ENCODE measurements around the gene DDIT4. TPM values are rescaled to one million over a fixed set of nuclear protein-coding genes. Genes with fewer than 3 reads are reported as not detected.
A peak's percentile ranks its signal among the peaks of the same experiment; 100 is the strongest.

Gene DDIT4
- total and polyA plus RNA-seq, 9 of the 15 experiments (the other 6 are each of a cell fraction or from before 2014, with no cell fraction given) = 8.2 to 675 (median 159) TPM

DNA sequence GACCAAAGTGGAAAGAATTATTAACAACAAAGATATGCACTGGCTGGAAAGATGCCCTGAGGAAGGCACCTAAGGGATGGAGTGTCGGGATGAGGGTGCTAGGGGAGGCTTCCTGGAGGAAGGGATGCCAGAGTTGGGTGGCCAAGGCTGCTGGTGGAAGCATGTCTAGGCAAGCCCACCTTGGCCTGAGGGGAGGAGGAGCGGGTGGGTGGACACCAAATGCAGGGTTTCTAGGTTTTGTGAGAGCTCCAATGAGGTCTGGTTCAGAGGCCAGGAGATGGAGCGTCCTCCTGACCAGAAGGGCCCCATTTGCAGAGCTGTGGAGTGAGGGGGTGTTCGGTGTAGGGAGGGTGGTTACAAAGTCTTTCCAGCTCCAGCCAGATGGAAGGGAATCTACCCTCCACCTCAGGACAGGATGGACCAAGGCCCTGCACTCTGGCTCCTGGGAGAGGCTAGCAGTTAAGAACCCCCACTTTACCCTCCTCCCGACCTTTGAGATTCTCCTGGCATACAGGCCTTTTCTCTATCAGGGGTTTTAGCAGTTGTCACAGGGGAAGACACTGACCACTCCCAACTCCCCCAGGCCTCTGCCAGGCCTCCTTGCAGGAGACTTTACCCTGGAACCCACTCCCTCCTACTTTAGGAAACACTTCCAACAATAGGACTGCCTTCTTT lies 3.0 kb upstream of the DDIT4 start (continued):
- 0 out of 2 replicates have a peak, but pooled peaks have one; percentile 4 for TF ChIP-seq DEAF1 (CRISPR knock-in tag; IDR thresholded peaks at IDR 0.05)
- TF ChIP-seq CBX2 (IDR thresholded peaks at IDR 0.05; ENCODE audit: insufficient read depth, low read length, poor library complexity, severe bottlenecking) = no peak

- peak; percentile 95 for FAIRE-seq
- Histone ChIP-seq H3K4me1 (replicated peaks in 1 of 2; ENCODE audit: control insufficient read depth in 2 of 2, insufficient read depth in 2 of 2, low read length in 2 of 2) (peaks cover 34 to 47% of the 10 kb centered on the region in 2 experiments), H3K4me3 (peak overlapping the region; percentile 86), H3K9me1 (ENCODE audit: control insufficient read depth, insufficient read depth, low read length) (no peaks in the 10 kb centered on the region), H3K79me2 (ENCODE audit: control insufficient read depth, insufficient read depth, low read length) (peaks cover 39% of the 10 kb centered on the region), H4K20me1 (replicated peaks; ENCODE audit: control insufficient read depth, insufficient read depth, low read length) (peaks cover 28% of the 10 kb centered on the region), H3K36me3 (ENCODE audit: control insufficient read depth, insufficient read depth, low read length) (peaks cover 25% of the 10 kb centered on the region), H2AFZ (ENCODE audit: low read depth, low read length) (peak overlapping the region; percentile 58), H3K27ac (ENCODE audit: extremely low read depth, low read depth, low read length) (peak overlapping the region; percentile 91), H3K4me2 (ENCODE audit: insufficient read depth, low read length) (peak overlapping the region; percentile 95), H3K9ac (ENCODE audit: insufficient read depth in 1 of 2, low read depth in 2 of 2, low read length in 2 of 2) (peak overlapping the region; percentile 91 to 97), H3K9me3 (replicated peaks; ENCODE audit: control insufficient read depth, insufficient read depth, low read depth, low read length) (no peaks in the 10 kb centered on the region), H3K27me3 (ENCODE audit: control insufficient read depth in 2 of 2, insufficient read depth in 2 of 2, low read length in 2 of 2) (no peaks in the 10 kb centered on the region)
- BruUV-seq (replicated peaks) = TSS peak; percentile 90
- intact Hi-C loops (cut with micrococcal nuclease) = loop anchor here (1.0 to 2.0 kb wide), 5 partner anchors 12 to 146 kb away; partner anchors contain the start of genes ANAPC16 and ASCC1
- in situ Hi-C loops (cut with MboI) = loop anchor here (10.0 kb wide), 1 partner anchor 612 kb away; no protein-coding TSS in a partner anchor
- ATAC-seq = peak; percentile 39
- under 1% methylated on average over 28 of the region's 28 CpGs for WGBS (ENCODE audit: insufficient coverage, low coverage, missing lambda C conversion rate)
- DNase-seq (ENCODE audit: extremely low read depth in 1 of 4, low spot score in 3 of 4) = peak; percentile 80 to 97 (median 88)
- ChIA-PET POLR2A (interaction anchor here (0.5 to 10.1 kb wide), 45 partner anchors 12 to 974 kb away, joined by 3 to 277 read pairs (median 4); partner anchors contain the start of genes ANAPC16, ASCC1, DNAJC9 and P4HA1), CTCF (ENCODE audit: low intra/inter-chr PET ratio) (no interaction called here)
- TF ChIP-seq TEAD4 (IDR thresholded peaks at IDR 0.05; ENCODE audit: low read length) (peak; percentile 97), TEAD4 (CRISPR knock-in tag; IDR thresholded peaks at IDR 0.05; ENCODE audit: borderline replicate concordance) (peak; percentile 70; the same call in 1 of the 2 replicates), MCM2 (IDR thresholded peaks at IDR 0.05; ENCODE audit: low read depth) (no peak), YBX1 (IDR thresholded peaks at IDR 0.05) (no peak), TCFL5 (CRISPR knock-in tag; conservative IDR thresholded peaks at IDR 0.05) (no peak; the same call in 1 of the 2 replicates), MLX (CRISPR knock-in tag; conservative IDR thresholded peaks at IDR 0.05) (0 out of 4 replicates have a peak, but pooled peaks of 1 of the 2 experiments have one; percentile 73), SUPT5H (IDR thresholded peaks at IDR 0.05) (peak; percentile 15; the same call in 1 of the 2 replicates), ARID1B (IDR thresholded peaks at IDR 0.05) (no peak), RBBP5 (IDR thresholded peaks at IDR 0.05; ENCODE audit: borderline replicate concordance, insufficient read depth, low read length, poor library complexity, severe bottlenecking) (peak; percentile 78), SREBF2 (CRISPR knock-in tag; IDR thresholded peaks at IDR 0.05) (no peak), ZFPM2 (CRISPR knock-in tag; IDR thresholded peaks at IDR 0.05) (0 out of 2 replicates have a peak, but pooled peaks have one; percentile 8), MTA2 (IDR thresholded peaks at IDR 0.05; ENCODE audit: low read depth) (no peak)
- TF ChIP-seq, protein P1, sequence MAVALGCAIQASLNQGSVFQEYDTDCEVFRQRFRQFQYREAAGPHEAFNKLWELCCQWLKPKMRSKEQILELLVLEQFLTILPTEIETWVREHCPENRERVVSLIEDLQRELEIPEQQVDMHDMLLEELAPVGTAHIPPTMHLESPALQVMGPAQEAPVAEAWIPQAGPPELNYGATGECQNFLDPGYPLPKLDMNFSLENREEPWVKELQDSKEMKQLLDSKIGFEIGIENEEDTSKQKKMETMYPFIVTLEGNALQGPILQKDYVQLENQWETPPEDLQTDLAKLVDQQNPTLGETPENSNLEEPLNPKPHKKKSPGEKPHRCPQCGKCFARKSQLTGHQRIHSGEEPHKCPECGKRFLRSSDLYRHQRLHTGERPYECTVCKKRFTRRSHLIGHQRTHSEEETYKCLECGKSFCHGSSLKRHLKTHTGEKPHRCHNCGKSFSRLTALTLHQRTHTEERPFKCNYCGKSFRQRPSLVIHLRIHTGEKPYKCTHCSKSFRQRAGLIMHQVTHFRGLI (CRISPR knock-in tag; IDR thresholded peaks at IDR 0.05) = no peak
These were observed 875 bp upstream of the DDIT4 start for GRCh38 chr10:72272689-72273409.
